B cell (primary cell): ENCODE measurements around the gene SENP1. TPM values are rescaled to one million over a fixed set of nuclear protein-coding genes. Genes with fewer than 3 reads are reported as not detected.

Experiments used
- ATAC-seq: fragments of 200-7000 bp; cut with Tn5 transposase; one replicate; pipeline ENCODE4 v1.10.0; 2021; ENCODE audit warnings: low read depth, mild to moderate bottlenecking, moderate number of reproducible peaks, moderate library complexity
- CTCF ChIA-PET: fragments of 350-600 bp; sonication (Branson Sonifier 250); formaldehyde crosslinking; loops from one replicate; lab custom pipeline; 2021; ENCODE audit warnings: antibody characterized with exemption, inconsistent platforms; lab: Charles Lee
- POLR2A ChIA-PET: fragments of 350-600 bp; sonication (Branson Sonifier 250); formaldehyde crosslinking; loops from one replicate; lab custom pipeline; 2021; ENCODE audit warnings: antibody characterized with exemption; lab: Charles Lee
- DNase-seq: peaks from one replicate; pipeline ENCODE4 v3.0.0; 2013
- H2AFZ ChIP-seq: 2 replicates; pipeline ENCODE4 v1.6.1; 2012; ENCODE audit warnings: mild to moderate bottlenecking, low read depth, low read length; ENCODE audit not compliant: insufficient read depth, poor library complexity, severe bottlenecking
- H3K27ac ChIP-seq, 2 donors: 1 replicate in 1 of 2; 2 replicates in 1 of 2; pipeline ENCODE4 v1.5.1; 2012 to 2013; ENCODE audit warnings: low read length in 2 of 2, mild to moderate bottlenecking in 2 of 2, moderate library complexity in 1 of 2
- H3K27me3 ChIP-seq, 4 experiments: fragments of 200-600 bp in 1 of 4; sonication (generic) in 1 of 4; replicated peaks in 1 of 4; 1 replicate in 2 of 4; 2 replicates in 2 of 4; pipeline versions ENCODE4 v1.6.1 to v1.7.0; 2013 to 2016; ENCODE audit warnings: low read length in 3 of 4, mild to moderate bottlenecking in 2 of 4, mixed read lengths in 1 of 4, moderate library complexity in 1 of 4; ENCODE audit not compliant: insufficient read depth in 4 of 4, control insufficient read depth in 3 of 4; ENCODE audit errors: control extremely low read depth in 1 of 4
- H3K36me3 ChIP-seq, 2 experiments: replicated peaks in 1 of 2; 1 replicate in 1 of 2; 2 replicates in 1 of 2; pipeline versions ENCODE4 v1.6.1 to v1.7.1; 2013; ENCODE audit warnings: low read length in 1 of 2; ENCODE audit not compliant: insufficient read depth in 2 of 2, control insufficient read depth in 1 of 2; ENCODE audit errors: control extremely low read depth in 1 of 2, extremely low read depth in 1 of 2
- H3K4me1 ChIP-seq, 2 donors: fragments of 200-600 bp in 1 of 2; sonication (generic) in 1 of 2; 1 replicate in 1 of 2; 2 replicates in 1 of 2; pipeline versions ENCODE4 v1.5.1 to v1.6.1; 2013 to 2017; ENCODE audit warnings: low read length in 2 of 2; ENCODE audit not compliant: control insufficient read depth in 2 of 2, insufficient read depth in 2 of 2
- H3K4me2 ChIP-seq: replicated peaks from 2 replicates; pipeline ENCODE3; 2012; ENCODE audit warnings: mild to moderate bottlenecking, low read depth, low read length; ENCODE audit not compliant: poor library complexity, severe bottlenecking
- H3K4me3 ChIP-seq, 5 experiments: fragments of 200-600 bp in 1 of 5; sonication (generic) in 1 of 5; 1 replicate in 3 of 5; 2 replicates in 2 of 5; pipeline versions ENCODE4 v1.5.1 to v1.7.0; 2011 to 2016; ENCODE audit warnings: low read length in 4 of 5, mild to moderate bottlenecking in 4 of 5, low read depth in 2 of 5, control low read depth in 1 of 5, moderate library complexity in 1 of 5; ENCODE audit not compliant: insufficient read depth in 1 of 5; ENCODE audit errors: control extremely low read depth in 1 of 5, extremely low read depth in 1 of 5
- H3K79me2 ChIP-seq: fragments of 200-600 bp; sonication (generic); one replicate; pipeline ENCODE4 v1.6.0; 2016; ENCODE audit warnings: low read length; ENCODE audit not compliant: control insufficient read depth, insufficient read depth
- H3K9ac ChIP-seq: fragments of 200-600 bp; sonication (generic); 2 replicates; pipeline ENCODE4 v1.6.1; 2017; ENCODE audit warnings: mild to moderate bottlenecking, low read length, moderate library complexity
- H3K9me3 ChIP-seq, 3 donors: one replicate each; pipeline versions ENCODE4 v1.6.1 to v1.7.1; 2013; ENCODE audit warnings: low read length in 2 of 3; ENCODE audit not compliant: control insufficient read depth in 2 of 3, insufficient read depth in 1 of 3; ENCODE audit errors: control extremely low read depth in 1 of 3
- H4K20me1 ChIP-seq: 2 replicates; pipeline ENCODE4 v1.6.0; 2012; ENCODE audit warnings: mild to moderate bottlenecking, low read length; ENCODE audit not compliant: insufficient read depth, control insufficient read depth, poor library complexity, severe bottlenecking
- H3K27ac Mint-ChIP-seq: one replicate; pipeline ENCODE4 v1.8.0; 2021; ENCODE audit warnings: mixed read lengths
- H3K27me3 Mint-ChIP-seq: one replicate; pipeline ENCODE4 v1.8.0; 2021; ENCODE audit warnings: mixed read lengths
- H3K4me1 Mint-ChIP-seq: one replicate; pipeline ENCODE4 v1.8.0; 2021; ENCODE audit warnings: mixed read lengths
- H3K4me3 Mint-ChIP-seq: one replicate; pipeline ENCODE4 v1.8.0; 2021; ENCODE audit warnings: mixed read lengths
- H3K9me3 Mint-ChIP-seq: one replicate; pipeline ENCODE4 v1.8.0; 2022; ENCODE audit warnings: mixed read lengths; ENCODE audit not compliant: insufficient read depth
- EZH2 ChIP-seq: IDR thresholded peaks from 2 replicates; pipeline ENCODE4 v1.6.1; 2012; ENCODE audit warnings: borderline replicate concordance, low read depth, mild to moderate bottlenecking, moderate library complexity, low read length; ENCODE audit not compliant: insufficient read depth, poor library complexity, severe bottlenecking
- WGBS: methylation state at CpG from one replicate; pipeline ENCODE4 v1.1.5; 2013; ENCODE audit warnings: missing lambda C conversion rate; ENCODE audit not compliant: insufficient coverage; 5-methylcytosine and 5-hydroxymethylcytosine counted together
- intact Hi-C: fragments of 100-400 bp; cut with micrococcal nuclease; formaldehyde crosslinking; loops from one replicate; pipeline ENCODE4 v1.10.0; 2022
- polyA plus RNA-seq: library from polyadenylated mRNA; depleted of rRNA; stranded (reverse); fragments of >200 nt; gene quantifications from 2 replicates; pipeline ENCODE4 v1.2.3, GENCODE V29; 2012
- total RNA-seq, 2 donors: library from RNA; stranded (reverse); fragments of 120-200 nt in 1 of 2; gene quantifications; 1 replicate in 1 of 2; 2 replicates in 1 of 2; pipeline versions ENCODE4 v1.2.3 to v1.2.4, GENCODE V29; 2013 to 2022
- TF ChIP-seq, protein P1 (sequence below): fragments of 200-600 bp; IDR thresholded peaks from one replicate; pipeline ENCODE4 v1.8.0; 2022; ENCODE audit warnings: antibody characterized with exemption, mild to moderate bottlenecking

SENP1 gene
- total and polyA plus RNA-seq, 2 donors (not counting 1 experiment from before 2014, with no cell fraction given): 7.3 to 44.8 TPM

- intact Hi-C loops: no loop called here
- H3K9ac ChIP-seq: no peak overlapping the region
- no peak overlapping the region for H3K4me2 ChIP-seq
- Mint-ChIP-seq H3K9me3 (no peaks in the 10 kb centered on the region), H3K27me3 (no peaks in the 10 kb centered on the region), H3K4me3 (no peak overlapping the region), H3K4me1 (peaks cover 5% of the 10 kb centered on the region), H3K27ac (no peak overlapping the region)
- ATAC-seq (no peak), DNase-seq (no peak)
- no peaks in the 10 kb centered on the region for H3K27me3 ChIP-seq
- POLR2A ChIA-PET: no interaction called here
- no peaks in the 10 kb centered on the region for H3K9me3 ChIP-seq
- 83% methylated on average over 2 of the region's 2 CpGs for WGBS
- peaks cover 17% of the 10 kb centered on the region for H3K79me2 ChIP-seq
- CTCF ChIA-PET: no interaction called here
- H2AFZ ChIP-seq: no peak overlapping the region
- no peak overlapping the region for H3K27ac ChIP-seq
- peaks cover under 1 to 1% of the 10 kb centered on the region in 2 donors for H3K4me1 ChIP-seq
- TF ChIP-seq, protein P1, sequence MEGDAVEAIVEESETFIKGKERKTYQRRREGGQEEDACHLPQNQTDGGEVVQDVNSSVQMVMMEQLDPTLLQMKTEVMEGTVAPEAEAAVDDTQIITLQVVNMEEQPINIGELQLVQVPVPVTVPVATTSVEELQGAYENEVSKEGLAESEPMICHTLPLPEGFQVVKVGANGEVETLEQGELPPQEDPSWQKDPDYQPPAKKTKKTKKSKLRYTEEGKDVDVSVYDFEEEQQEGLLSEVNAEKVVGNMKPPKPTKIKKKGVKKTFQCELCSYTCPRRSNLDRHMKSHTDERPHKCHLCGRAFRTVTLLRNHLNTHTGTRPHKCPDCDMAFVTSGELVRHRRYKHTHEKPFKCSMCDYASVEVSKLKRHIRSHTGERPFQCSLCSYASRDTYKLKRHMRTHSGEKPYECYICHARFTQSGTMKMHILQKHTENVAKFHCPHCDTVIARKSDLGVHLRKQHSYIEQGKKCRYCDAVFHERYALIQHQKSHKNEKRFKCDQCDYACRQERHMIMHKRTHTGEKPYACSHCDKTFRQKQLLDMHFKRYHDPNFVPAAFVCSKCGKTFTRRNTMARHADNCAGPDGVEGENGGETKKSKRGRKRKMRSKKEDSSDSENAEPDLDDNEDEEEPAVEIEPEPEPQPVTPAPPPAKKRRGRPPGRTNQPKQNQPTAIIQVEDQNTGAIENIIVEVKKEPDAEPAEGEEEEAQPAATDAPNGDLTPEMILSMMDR: no peak
- no peak for TF ChIP-seq EZH2
- H4K20me1 ChIP-seq: peaks cover 17% of the 10 kb centered on the region
- H3K36me3 ChIP-seq: peaks cover 2 to 63% of the 10 kb centered on the region in 2 experiments
- no peak overlapping the region for H3K4me3 ChIP-seq
Measured at GRCh38 chr12:48151103-48151771, 45.4 kb upstream of the SENP1 start.

DNA sequence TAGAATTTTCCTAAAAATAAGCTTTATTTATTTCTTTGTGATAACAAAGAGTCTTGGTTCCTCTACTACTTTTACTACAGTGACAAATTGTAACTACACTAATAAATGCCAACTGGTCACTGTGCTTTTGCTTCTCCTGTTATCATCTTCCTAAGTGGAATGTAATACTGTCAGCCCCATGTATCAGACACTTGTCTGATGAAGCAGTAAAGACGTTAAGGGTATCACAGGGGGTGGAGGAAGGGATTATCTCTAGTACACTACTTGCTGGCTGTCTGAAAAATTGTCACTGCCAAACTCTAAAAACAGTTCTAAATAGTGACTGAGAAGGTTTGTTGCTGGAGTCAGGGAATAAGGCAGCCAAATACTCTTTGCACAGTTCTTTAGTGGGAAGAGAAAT lies 40.1 kb upstream of the SENP1 start:
- Mint-ChIP-seq H3K4me3 (no peak overlapping the region), H3K9me3 (no peaks in the 10 kb centered on the region), H3K27ac (no peak overlapping the region), H3K4me1 (no peaks in the 10 kb centered on the region), H3K27me3 (no peaks in the 10 kb centered on the region)
- Histone ChIP-seq H3K4me3 (no peak overlapping the region), H3K27me3 (no peaks in the 10 kb centered on the region), H2AFZ (no peak overlapping the region), H3K9ac (no peak overlapping the region), H3K27ac (no peak overlapping the region), H3K9me3 (no peaks in the 10 kb centered on the region), H3K36me3 (peaks cover under 1 to 84% of the 10 kb centered on the region in 2 experiments), H3K79me2 (no peaks in the 10 kb centered on the region), H4K20me1 (peaks cover 6% of the 10 kb centered on the region), H3K4me1 (no peaks in the 10 kb centered on the region), H3K4me2 (no peak overlapping the region)
- TF ChIP-seq EZH2: no peak
- TF ChIP-seq, protein P1: no peak
- no peak for ATAC-seq
- no peak for DNase-seq
- CTCF ChIA-PET: interaction anchor here (1.1 kb wide), 1 partner anchor 22 kb away, joined by 3 read pairs; no protein-coding TSS in a partner anchor
- intact Hi-C loops: no loop called here
- POLR2A ChIA-PET: no interaction called here
- WGBS: no CpG with 5 or more reads among the region's 1 CpG
